NK-92 (cell line): ENCODE data around the gene PPP3CA.

ENCODE experiments used
- DNase-seq: peaks from one replicate; lab custom pipeline; 2025; ENCODE audit not compliant: unreplicated experiment; lab: John Stamatoyannopoulos, UW

PPP3CA gene

GRCh38 chr4:101332424-101332823 lies 14.9 kb downstream of the PPP3CA start:
- DNase-seq, result no peak

GRCh38 chr4:101331017-101331416 lies 16.3 kb downstream of the PPP3CA start:
- DNase-seq, result no peak

- no peak for DNase-seq
Observed at GRCh38 chr4:101329592-101329991, 17.7 kb downstream of the PPP3CA start.

- no peak for DNase-seq
Observed at GRCh38 chr4:101328063-101328602, 19.2 kb downstream of the PPP3CA start.

- DNase-seq, result no peak
Observed at GRCh38 chr4:101326576-101326975, 20.8 kb downstream of the PPP3CA start.

- no peak for DNase-seq
Observed at GRCh38 chr4:101322743-101323142, 24.6 kb downstream of the PPP3CA start.

GRCh38 chr4:101321481-101322042 lies 25.8 kb downstream of the PPP3CA start:
- no peak for DNase-seq

GRCh38 chr4:101315786-101316185 lies 31.5 kb downstream of the PPP3CA start:
- no peak for DNase-seq

GRCh38 chr4:101315041-101315440 lies 32.3 kb downstream of the PPP3CA start:
- DNase-seq, result no peak

- no peak for DNase-seq
Observed at GRCh38 chr4:101309925-101310324, 37.4 kb downstream of the PPP3CA start.

- DNase-seq, result no peak
Observed at GRCh38 chr4:101307899-101308298, 39.4 kb downstream of the PPP3CA start.

GRCh38 chr4:101306764-101307615 lies 40.3 kb downstream of the PPP3CA start:
- DNase-seq, result no peak

- no peak for DNase-seq
Observed at GRCh38 chr4:101306225-101306624, 41.1 kb downstream of the PPP3CA start.

- no peak for DNase-seq
Observed at GRCh38 chr4:101304916-101305315, 42.4 kb downstream of the PPP3CA start.

- DNase-seq, result no peak
Observed at GRCh38 chr4:101299899-101300540, 47.3 kb downstream of the PPP3CA start.

GRCh38 chr4:101299021-101299420 lies 48.3 kb downstream of the PPP3CA start:
- DNase-seq, result no peak

- no peak for DNase-seq
Observed at GRCh38 chr4:101295691-101296090, 51.6 kb downstream of the PPP3CA start.

GRCh38 chr4:101294597-101294996 lies 52.7 kb downstream of the PPP3CA start:
- no peak for DNase-seq

GRCh38 chr4:101292901-101293300 lies 54.4 kb downstream of the PPP3CA start:
- no peak for DNase-seq

- DNase-seq, result no peak
Observed at GRCh38 chr4:101292214-101292613, 55.1 kb downstream of the PPP3CA start.

GRCh38 chr4:101291198-101291597 lies 56.1 kb downstream of the PPP3CA start:
- DNase-seq, result no peak

GRCh38 chr4:101290654-101291053 lies 56.7 kb downstream of the PPP3CA start:
- no peak for DNase-seq
